GM19240 (cell line): ENCODE data around the gene BLTP2.

ENCODE experiments used
- DNase-seq: peaks from one replicate; pipeline ENCODE4 v3.0.0; 2011; ENCODE audit warnings: low spot score; ENCODE audit not compliant: insufficient read length

Gene BLTP2

DNA sequence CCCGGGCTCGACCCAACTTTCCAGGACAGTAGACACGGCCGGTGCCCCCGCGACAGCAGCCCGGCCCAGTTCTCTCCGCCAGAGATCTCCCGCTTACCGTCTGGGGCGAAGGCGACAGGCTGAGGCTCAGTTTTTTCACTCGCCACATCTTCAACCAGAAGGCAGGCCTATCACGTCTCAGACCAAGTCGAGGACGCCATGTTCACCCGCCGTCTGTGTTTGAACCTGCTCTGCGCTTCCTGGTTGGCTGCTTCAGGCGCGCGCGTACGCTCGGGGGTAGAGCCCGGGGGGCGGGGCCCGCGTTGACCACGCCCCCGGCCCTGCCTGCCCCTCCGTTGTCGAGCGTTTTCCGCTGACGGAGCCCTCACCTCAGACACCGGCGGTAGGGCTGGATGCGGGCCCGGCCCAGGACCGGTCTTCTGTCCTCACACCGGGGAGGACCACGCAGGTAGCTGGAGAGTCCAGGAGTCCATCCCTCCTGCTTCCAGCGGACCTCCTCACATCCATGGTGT is 46.1 kb downstream of the BLTP2 start, which contains the start of gene SPAG5:
Gene SPAG5 (minus strand): TSS at position 227 of the 512 bp plus-strand sequence. CDS start 79 bp downstream, at position 148.
- DNase-seq: peak; percentile 97

DNA sequence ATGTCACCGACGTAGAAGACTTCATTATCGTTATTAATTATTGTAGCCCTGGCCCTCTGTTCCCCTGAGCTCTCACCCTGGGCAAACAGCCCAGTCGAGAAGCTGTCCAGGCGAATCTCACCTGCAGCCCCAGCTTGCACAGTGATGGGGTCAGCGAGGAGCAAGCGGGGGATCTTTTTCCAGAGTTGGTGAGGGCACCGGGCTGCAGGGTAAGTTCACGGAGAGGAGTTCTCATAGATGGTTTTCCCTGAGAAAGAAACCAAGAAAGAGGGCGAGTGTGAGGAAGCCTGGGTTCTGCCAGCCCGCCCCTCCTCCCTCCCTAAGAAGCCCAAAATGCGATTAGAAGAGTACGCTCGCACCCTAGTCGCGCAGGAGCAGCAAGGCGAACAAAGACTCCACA is 46.6 kb downstream of the BLTP2 start:
- DNase-seq: no peak

DNA sequence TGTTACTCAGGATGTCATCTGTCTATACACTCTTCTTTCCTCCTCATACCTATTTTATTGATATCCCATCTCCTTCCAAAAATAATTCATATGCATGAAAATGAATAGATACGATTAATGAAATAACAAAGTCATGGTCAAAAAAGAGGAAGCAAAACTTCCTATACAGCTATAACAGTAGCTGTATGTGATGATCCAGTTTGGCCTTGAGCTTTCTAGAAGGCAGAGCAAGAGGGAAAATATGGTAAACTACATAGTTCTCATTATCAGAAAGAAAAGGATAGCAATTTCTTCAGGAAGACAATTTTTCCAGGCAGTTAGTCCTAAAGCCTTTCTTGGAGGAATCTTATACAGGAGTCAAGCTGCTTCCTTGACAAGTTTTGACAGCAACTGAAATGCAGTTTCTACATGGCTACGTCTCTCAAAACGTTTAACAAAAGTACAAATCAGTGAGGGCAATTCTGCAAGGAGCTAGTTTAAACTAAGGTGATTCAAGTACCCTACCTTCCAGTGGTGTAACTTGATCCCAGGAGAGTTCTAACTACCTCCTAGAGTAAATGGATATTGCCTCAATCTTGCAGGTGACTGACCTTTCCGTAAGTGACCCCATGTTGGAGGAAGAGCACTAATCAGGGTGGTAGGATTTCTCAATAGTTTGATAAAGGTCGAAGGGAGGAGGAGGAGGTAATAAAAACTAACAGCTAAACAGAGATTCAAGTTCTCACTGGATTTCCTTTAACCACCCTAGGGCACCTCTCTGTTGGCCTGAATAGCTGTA is 47.2 kb downstream of the BLTP2 start:
- no peak for DNase-seq
